LNCAP (cell line): ENCODE data around the gene NPHP4.

Experiments used
- TF ChIP-seq, protein P1 (sequence below): fragments of 450-650 bp; IDR thresholded peaks from 2 replicates; pipeline ENCODE4 v1.5.1; 2017; ENCODE audit warnings: mild to moderate bottlenecking

Gene NPHP4

DNA sequence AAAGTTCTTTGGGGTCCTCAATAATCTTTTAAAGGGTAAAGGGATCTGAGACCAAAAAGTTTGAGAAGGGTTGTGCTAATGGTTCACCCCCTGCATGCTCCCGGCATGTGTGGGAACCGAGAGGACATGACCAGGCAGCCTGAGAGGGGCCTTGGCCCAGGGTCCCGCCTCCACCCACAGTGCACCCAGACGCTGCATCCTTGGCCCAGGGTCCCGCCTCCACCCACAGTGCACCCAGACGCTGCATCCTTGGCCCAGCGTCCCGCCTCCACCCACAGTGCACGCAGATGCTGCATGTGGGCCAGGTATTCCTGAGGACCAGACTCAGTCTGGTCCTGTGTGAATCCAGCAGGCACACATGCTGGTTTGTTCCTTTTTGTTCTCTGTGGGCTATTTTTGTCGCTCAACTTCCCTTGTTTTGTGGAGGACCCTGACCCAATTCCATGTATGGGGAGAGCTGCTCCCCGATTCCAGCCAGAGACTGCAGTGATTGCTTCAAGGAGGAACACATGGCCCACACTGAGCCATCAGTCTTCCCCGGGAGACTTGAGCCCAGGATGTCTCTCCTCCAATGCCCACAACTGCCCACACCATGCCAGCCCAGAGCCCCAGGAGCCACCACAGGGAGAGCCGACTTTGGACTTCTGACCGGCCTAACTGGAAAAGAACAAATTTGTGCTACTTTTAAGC, 3.5 kb downstream of the NPHP4 start:
- TF ChIP-seq, protein P1, sequence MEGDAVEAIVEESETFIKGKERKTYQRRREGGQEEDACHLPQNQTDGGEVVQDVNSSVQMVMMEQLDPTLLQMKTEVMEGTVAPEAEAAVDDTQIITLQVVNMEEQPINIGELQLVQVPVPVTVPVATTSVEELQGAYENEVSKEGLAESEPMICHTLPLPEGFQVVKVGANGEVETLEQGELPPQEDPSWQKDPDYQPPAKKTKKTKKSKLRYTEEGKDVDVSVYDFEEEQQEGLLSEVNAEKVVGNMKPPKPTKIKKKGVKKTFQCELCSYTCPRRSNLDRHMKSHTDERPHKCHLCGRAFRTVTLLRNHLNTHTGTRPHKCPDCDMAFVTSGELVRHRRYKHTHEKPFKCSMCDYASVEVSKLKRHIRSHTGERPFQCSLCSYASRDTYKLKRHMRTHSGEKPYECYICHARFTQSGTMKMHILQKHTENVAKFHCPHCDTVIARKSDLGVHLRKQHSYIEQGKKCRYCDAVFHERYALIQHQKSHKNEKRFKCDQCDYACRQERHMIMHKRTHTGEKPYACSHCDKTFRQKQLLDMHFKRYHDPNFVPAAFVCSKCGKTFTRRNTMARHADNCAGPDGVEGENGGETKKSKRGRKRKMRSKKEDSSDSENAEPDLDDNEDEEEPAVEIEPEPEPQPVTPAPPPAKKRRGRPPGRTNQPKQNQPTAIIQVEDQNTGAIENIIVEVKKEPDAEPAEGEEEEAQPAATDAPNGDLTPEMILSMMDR: no peak

DNA sequence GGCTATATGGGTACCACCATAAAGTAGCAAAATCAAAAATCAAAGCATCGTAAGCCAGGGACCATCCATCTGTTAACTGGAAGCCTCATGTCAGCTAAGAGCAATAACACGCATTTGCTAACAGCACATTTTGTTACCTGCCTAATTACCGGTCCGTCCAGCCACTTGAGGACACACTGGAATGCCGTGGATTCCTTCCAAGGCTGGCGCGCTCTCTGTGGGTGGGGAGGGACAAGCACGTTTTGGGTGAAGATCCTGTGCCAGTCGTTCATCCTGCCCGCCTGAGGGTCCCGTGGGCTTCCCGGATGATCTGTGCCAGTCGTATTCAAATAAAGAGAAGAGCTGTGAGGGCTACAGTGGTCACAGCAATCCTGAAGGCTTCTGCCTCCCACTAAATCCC, 6.2 kb downstream of the NPHP4 start:
- TF ChIP-seq, protein P1: no peak

DNA sequence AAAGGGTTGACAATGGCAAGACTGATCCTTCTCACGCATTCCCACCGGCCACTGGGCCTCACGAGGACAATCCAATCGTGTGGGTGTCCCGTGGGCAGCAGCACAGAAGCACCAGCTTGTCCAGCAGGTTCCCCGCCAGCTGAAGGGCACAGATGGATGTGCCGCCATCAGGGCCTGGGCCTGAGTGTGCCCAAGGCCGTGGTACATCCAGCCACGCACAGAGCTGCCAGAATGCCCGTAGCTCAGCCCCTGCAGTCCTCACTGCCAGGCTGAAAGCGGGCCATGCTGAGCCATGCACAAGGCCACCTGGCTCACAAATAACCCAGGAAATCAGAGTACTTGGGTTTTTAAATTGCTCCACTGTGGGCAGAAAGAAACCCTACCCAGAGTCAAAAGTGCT, 7.0 kb downstream of the NPHP4 start:
- TF ChIP-seq, protein P1: no peak

DNA sequence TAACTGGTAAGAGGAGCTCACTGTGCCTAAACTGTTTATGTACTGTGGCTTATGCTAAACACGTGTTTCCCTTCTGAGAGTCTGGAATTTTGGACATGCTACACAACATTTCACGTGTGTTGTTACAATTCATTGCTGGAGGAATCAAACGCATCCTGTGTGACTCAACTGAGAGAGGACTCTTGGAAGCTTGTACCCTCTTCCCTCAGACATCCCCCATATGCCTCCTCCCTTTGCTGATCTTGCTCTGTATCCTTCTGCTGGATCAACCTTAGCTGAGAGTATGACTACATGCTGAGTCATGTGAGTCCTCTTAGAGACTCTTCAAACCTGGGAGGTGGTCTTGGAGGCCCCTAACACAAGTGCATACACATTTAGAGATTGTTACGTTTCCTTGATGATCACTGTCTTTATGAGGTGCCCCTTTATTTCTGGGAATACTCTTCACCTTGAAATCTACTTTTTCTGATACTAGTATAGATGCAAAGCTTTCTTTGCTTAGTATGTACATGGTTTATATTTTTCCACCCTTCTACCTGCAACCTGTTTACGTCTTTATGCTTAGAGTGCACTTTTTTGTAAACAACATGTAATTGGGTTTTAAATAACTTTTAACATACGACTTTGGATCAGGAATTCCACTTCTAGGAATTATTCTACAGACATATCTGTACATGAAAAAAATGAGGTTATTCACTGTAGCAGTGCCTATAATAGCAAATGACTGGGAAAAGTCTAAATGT, 8.7 kb downstream of the NPHP4 start:
- TF ChIP-seq, protein P1: no peak

DNA sequence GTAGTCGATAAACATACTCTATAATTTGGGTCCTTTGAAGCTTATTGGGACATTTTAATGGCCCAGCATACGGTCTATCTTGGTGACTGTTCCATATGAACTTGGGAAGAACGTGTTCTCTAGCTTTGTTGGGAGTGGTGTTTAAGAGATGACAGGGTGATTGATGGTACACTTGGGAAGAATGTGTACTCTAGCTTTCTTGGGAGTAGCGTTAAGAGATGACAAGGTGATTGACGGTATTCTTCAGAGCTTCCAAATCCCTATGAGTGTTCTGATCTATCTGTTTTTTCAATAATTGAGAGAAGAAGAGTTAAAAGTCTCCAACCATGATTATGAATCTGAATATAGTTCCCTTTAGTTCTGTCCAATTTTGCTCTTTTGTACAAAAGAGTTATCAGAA, 9.4 kb downstream of the NPHP4 start:
- TF ChIP-seq, protein P1: no peak

DNA sequence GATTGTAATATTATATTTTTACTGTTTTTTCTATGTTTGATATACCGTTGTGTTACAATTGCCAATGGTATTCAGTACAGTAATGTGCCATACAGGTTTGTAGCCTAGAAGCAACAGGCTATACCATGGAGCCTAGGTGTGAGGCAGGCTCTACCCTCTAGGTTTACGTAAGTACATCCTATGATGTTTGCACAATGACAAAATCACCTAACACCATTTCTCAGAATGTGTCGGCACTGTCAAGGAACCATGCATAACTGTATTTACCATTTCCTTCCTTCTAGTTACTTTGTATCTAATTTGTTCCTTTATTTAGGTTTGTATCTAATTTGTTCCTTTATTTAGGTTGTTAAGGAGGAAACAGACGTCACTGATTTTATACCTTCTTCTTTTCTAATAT, 9.9 kb downstream of the NPHP4 start:
- TF ChIP-seq, protein P1: no peak

DNA sequence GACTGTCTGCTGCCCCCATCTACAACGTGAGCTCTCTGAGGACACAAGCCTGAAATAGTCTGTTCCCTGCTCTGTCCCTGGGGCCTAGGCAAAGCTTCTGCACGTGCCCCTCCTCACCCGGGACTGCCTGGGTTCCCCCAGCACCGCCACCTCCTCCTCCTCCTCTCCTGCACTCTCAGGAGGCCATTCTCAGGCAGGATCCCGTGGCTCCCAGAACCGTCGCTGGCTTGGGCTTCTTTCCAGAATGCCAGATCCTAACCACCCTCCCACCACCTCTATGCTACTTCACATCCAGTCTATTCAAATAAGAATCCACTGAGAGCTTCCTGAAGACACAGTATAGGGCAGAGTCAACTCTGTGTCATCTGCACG, 11.2 kb downstream of the NPHP4 start:
- TF ChIP-seq, protein P1: no peak
